Suprapubic skin (tissue), 4 donors: ENCODE measurements around the gene SF3B2. TPM values are rescaled to one million over a fixed set of nuclear protein-coding genes. Genes with fewer than 3 reads are reported as not detected.

Experiments
- DNase-seq, 2 donors: peaks; one replicate each; pipeline ENCODE4 v3.0.0-alpha.2; 2019; ENCODE audit warnings: low spot score in 2 of 2
- H3K27ac ChIP-seq: fragments of 200-600 bp; sonication (generic); one replicate; pipeline ENCODE4 v1.5.1; 2019
- H3K27me3 ChIP-seq: fragments of 200-600 bp; sonication (generic); one replicate; pipeline ENCODE4 v1.5.1; 2019
- H3K36me3 ChIP-seq: fragments of 200-600 bp; sonication (generic); one replicate; pipeline ENCODE4 v1.5.1; 2019
- H3K4me1 ChIP-seq: fragments of 200-600 bp; sonication (generic); one replicate; pipeline ENCODE4 v1.5.1; 2019
- H3K4me3 ChIP-seq: fragments of 200-600 bp; sonication (generic); one replicate; pipeline ENCODE4 v1.5.1; 2019; ENCODE audit warnings: mild to moderate bottlenecking
- H3K9me3 ChIP-seq: fragments of 200-600 bp; sonication (generic); one replicate; pipeline ENCODE4 v1.5.1; 2019
- EP300 ChIP-seq: sonication (generic); formaldehyde crosslinking; IDR thresholded peaks from one replicate; pipeline ENCODE4 v1.6.1; 2017; ENCODE audit warnings: antibody characterized with exemption
- POLR2A ChIP-seq, 2 donors: fragments of 450-650 bp; IDR thresholded peaks; one replicate each; pipeline ENCODE4 v1.6.1; 2017; ENCODE audit warnings: antibody characterized with exemption in 2 of 2, mild to moderate bottlenecking in 2 of 2, moderate library complexity in 2 of 2
- POLR2AphosphoS5 ChIP-seq, 3 donors: sonication (generic); formaldehyde crosslinking; IDR thresholded peaks; one replicate each; pipeline ENCODE4 v1.6.1; 2017; ENCODE audit warnings: antibody characterized with exemption in 3 of 3
- WGBS: methylation state at CpG from one replicate; pipeline ENCODE4 v1.1.5; 2018; 5-methylcytosine and 5-hydroxymethylcytosine counted together
- total RNA-seq, 4 donors: library from RNA; depleted of rRNA; stranded (reverse); fragments of >200 nt; gene quantifications; one replicate each; pipeline ENCODE4 v1.1.0, GENCODE V29; 2016
- TF ChIP-seq, protein P1 (sequence below), 2 donors: fragments of 200-600 bp in 1 of 2; fragments of 450-650 bp in 1 of 2; sonication (generic) in 1 of 2; IDR thresholded peaks; one replicate each; pipeline ENCODE4 v1.5.1; 2016 to 2019; ENCODE audit warnings: antibody characterized with exemption in 2 of 2, mild to moderate bottlenecking in 1 of 2, moderate library complexity in 1 of 2

The SF3B2 gene
- total RNA-seq, 4 donors from 2014 or later: 117 to 175 (median 149) TPM

DNA sequence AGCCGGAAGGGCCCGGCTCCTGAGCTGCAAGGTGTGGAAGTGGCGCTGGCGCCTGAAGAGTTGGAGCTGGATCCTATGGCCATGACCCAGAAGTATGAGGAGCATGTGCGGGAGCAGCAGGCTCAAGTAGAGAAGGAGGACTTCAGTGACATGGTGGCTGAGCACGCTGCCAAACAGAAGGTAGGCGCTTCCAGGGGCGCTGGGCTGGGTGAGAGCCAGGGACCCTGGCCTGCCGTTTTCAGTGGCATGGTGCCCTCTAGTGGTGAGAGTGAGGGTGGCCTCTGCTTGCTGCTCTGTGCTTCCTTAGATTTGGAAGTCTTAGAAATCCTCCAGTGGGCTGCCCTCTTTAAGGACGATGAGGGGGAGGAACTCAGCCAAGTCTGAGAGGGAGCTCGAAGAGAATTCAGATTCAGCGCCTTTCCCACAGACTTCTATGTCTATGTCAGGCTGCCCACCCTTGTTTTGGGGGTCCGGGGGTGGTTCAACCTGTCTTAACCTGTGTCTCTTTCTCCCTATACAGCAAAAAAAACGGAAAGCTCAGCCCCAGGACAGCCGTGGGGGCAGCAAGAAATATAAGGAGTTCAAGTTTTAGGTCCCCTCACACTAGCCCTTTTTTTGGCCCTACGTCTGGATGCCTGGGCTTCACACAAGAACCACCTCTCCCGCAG, 16.1 kb downstream of the SF3B2 start:
- peaks cover 48% of the 10 kb centered on the region for H3K36me3 ChIP-seq
- TF ChIP-seq EP300: no peak
- TF ChIP-seq, protein P1, sequence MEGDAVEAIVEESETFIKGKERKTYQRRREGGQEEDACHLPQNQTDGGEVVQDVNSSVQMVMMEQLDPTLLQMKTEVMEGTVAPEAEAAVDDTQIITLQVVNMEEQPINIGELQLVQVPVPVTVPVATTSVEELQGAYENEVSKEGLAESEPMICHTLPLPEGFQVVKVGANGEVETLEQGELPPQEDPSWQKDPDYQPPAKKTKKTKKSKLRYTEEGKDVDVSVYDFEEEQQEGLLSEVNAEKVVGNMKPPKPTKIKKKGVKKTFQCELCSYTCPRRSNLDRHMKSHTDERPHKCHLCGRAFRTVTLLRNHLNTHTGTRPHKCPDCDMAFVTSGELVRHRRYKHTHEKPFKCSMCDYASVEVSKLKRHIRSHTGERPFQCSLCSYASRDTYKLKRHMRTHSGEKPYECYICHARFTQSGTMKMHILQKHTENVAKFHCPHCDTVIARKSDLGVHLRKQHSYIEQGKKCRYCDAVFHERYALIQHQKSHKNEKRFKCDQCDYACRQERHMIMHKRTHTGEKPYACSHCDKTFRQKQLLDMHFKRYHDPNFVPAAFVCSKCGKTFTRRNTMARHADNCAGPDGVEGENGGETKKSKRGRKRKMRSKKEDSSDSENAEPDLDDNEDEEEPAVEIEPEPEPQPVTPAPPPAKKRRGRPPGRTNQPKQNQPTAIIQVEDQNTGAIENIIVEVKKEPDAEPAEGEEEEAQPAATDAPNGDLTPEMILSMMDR (IDR thresholded peaks at IDR 0.05): peak; percentile 66 to 92
- DNase-seq: peak in 1 of 2 donors; percentile 88
- peaks cover 36% of the 10 kb centered on the region for H3K4me1 ChIP-seq
- peak overlapping the region; percentile 96 for H3K27ac ChIP-seq
- 45% methylated on average over 15 of the region's 17 CpGs for WGBS
- H3K4me3 ChIP-seq: no peak overlapping the region
- H3K9me3 ChIP-seq: no peaks in the 10 kb centered on the region
- no peaks in the 10 kb centered on the region for H3K27me3 ChIP-seq

- peak overlapping the region; percentile 96 for H3K27ac ChIP-seq
- no peak for DNase-seq
- 26% methylated on average over 14 of the region's 14 CpGs for WGBS
- no peaks in the 10 kb centered on the region for H3K9me3 ChIP-seq
- no peak for TF ChIP-seq POLR2A (IDR thresholded peaks at IDR 0.05)
- TF ChIP-seq, protein P1 (IDR thresholded peaks at IDR 0.05): peak in 1 of 2 donors; percentile 7
- H3K4me3 ChIP-seq: peak overlapping the region; percentile 88
- H3K4me1 ChIP-seq: peaks cover 36% of the 10 kb centered on the region
- H3K36me3 ChIP-seq: peaks cover 40% of the 10 kb centered on the region
- H3K27me3 ChIP-seq: no peaks in the 10 kb centered on the region
These were observed 17.0 kb downstream of the SF3B2 start for GRCh38 chr11:66068923-66069714.

- peak within 1 kb of the TSS; percentile 96 for H3K27ac ChIP-seq
- H3K27me3 ChIP-seq: no peaks in the 10 kb centered on the region
- peaks cover 31% of the 10 kb centered on the region for H3K36me3 ChIP-seq
- TF ChIP-seq POLR2A (IDR thresholded peaks at IDR 0.05) (peak in 1 of 2 donors; percentile 3), POLR2AphosphoS5 (IDR thresholded peaks at IDR 0.05) (peak in 1 of 3 donors; percentile 28), EP300 (no peak)
- TF ChIP-seq, protein P1 (IDR thresholded peaks at IDR 0.05): peak in 1 of 2 donors; percentile 6
- H3K4me1 ChIP-seq: peaks cover 36% of the 10 kb centered on the region
- DNase-seq: peak; percentile 83 to 86
- no peaks in the 10 kb centered on the region for H3K9me3 ChIP-seq
- 0% methylated on average over 21 of the region's 120 CpGs for whole genome bisulfite sequencing
- H3K4me3 ChIP-seq: peak within 1 kb of the TSS; percentile 88
These were observed 17.8 kb downstream of the SF3B2 start, which contains the start of gene PACS1 for GRCh38 chr11:66069715-66070603. Gene PACS1 (plus strand): TSS chr11:66070272. CDS start chr11:66070487, 215 bp downstream.

DNA sequence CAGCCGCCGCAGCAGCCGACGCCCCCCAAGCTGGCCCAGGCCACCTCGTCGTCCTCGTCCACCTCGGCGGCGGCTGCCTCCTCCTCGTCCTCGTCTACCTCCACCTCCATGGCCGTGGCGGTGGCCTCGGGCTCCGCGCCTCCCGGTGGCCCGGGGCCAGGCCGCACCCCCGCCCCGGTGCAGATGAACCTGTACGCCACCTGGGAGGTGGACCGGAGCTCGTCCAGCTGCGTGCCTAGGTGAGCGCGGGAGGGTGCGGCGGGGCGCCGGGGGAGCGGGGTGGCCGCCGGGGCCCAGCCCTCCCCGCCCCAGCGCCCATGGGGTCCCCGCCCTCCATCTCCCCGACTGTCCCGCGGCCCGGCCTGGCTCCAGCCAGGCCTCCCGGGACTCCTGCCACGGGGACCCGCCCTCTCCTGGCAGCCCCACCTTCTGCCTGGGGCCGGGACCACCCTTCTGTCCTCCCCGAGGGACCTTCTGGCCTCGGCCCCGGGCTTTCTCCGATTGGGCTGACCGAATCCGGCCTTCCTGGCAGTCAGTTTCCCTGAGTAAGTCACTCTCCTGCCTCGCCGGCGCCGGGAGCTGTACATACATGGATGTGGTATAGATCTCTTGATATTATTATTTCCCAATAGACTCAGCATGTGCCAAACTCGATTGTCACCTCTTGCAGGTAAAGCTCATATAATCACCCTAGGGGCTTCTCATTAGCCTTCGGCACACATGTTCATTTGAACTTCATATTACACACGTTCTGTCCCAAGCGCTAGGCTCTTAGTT, 18.6 kb downstream of the SF3B2 start:
- Histone ChIP-seq H3K27me3 (no peaks in the 10 kb centered on the region), H3K27ac (peak overlapping the region; percentile 96), H3K36me3 (peaks cover 24% of the 10 kb centered on the region), H3K9me3 (no peaks in the 10 kb centered on the region), H3K4me3 (peak overlapping the region; percentile 88), H3K4me1 (peaks cover 43% of the 10 kb centered on the region)
- peak; percentile 85 to 89 for DNase-seq
- WGBS: 1% methylated on average over 37 of the region's 60 CpGs
- TF ChIP-seq, protein P1 (IDR thresholded peaks at IDR 0.05): no peak
- TF ChIP-seq POLR2AphosphoS5 (IDR thresholded peaks at IDR 0.05): no peak
- TF ChIP-seq EP300: no peak
- TF ChIP-seq POLR2A (IDR thresholded peaks at IDR 0.05): no peak
